SHP77 (cell line): ENCODE measurements around the gene RHBDD2.
"Not testable (repeated sequence)": the region's sequence is repeated elsewhere in the genome, so short reads cannot be mapped to it uniquely, and the experiment has no call there.

ENCODE experiments used
- DNase-seq, 2 experiments: peaks; one replicate each; lab custom pipeline; 2025; lab: John Stamatoyannopoulos, UW

Gene RHBDD2

DNA sequence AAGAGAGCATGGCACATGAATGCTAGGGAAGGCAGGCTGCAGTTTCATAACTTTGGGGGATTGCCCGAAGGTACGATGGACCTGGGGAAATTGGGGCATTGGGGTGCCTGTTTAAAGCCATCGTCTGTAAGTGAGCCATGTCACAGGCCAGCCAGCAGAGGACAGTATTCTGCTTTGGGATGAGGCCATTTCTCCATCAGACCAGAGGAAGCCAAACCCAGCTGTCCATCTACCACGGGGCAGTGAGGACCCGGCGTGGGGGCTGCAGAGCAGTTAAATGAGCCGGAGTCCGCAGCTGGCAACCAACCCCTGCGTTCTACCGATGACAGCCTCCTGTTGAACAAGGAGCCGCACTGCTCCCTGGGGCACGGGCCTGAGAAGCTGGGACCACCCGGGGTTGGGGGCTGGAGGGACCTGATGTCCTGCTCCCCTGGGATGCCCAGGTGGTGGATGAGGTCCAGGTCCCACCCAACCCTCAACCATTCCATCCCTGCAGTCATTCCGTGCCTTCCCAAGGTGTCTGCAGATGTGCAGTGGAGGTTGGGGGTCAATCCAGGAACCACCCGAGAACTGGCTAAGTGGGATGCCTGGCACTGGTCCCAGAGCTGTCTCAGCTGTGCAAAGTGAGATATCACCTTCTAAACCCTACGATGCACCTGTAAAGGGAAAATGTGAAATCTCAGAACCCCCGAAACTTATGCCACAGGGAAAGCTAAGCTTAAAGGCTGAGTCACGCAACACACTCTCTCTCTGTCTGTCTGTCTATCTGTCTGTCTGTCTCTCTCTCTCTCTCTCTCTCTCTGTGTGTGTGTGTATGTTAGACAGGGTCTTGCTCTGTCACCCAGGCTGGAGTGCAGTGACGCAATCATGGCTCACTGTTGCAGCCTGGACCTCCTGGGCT, 12.1 kb upstream of the RHBDD2 start:
- peak; percentile 68 to 82 for DNase-seq

DNA sequence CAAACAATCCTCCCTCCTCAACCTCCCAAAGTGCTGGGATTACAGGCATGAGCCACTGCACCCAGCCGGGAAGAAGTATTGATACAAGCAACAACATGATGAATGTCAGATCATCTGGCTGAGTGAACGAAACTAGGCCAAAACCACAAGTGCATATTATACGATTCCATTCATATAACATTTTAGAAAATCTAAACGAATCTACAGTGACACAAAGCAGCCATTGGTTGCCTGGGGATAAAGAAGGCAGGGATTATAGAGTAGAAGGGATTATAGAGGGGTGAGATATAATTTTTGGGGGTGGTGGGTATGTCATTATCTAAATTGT, 11.5 kb upstream of the RHBDD2 start:
- DNase-seq: no peak

- DNase-seq: no peak
Measured at GRCh38 chr7:75868153-75868552, 10.7 kb upstream of the RHBDD2 start.

DNA sequence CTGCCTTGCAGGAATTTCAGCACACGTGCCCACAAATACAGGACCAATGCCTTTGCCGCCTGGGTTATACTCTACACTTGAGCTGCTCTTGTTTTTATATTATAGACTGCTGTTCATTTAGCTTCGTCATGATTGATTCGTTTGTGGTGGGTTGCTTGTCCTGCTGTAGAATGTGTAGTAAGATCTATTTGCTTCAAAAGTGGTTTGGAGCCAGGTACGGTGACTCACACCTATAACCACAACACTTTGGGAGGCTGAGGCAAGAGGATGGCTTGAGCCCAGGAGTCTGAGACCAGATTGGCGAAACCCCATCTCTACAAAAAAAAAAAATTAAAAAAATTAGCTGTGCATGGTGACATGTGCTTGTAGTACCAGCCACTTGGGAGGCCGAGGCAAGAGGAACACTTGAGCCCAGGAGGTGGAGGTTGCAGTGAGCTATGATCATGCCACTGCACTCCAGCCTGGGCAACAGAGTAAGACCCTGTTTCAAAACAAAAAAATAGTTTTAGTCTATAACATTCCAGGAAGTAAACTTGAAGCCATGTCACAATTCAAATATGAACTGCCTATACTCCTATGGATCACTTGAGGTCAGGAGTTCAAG, 9.0 kb upstream of the RHBDD2 start:
- no peak for DNase-seq

DNA sequence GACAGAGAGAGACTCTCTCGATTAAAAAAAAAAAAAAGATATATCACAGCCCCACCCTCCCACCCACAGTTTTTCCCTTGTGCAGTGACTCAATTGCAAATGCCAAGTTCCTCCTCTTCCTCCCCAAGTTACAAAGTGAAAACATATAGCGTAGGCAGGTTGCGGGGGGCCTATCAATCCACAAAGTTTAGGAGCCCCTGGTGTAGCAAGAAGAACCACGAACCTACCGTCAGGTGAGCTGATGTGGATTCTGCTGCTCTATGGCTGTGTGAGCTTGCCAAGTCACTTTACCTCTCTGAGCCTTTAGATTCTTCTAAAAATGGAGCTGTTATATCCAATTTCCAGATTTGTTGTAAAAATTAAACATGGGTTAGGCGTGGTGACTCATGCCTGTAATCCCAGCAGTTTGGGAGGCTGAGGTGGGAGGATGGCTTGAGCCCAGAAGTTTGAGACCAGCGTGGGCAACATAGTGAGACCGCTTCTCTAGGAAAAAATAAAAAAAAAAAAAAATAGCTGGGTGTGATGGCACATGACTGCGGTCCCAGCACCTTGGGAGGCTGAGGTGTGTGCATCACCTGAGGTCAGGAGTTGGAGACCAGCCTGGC, 8.2 kb upstream of the RHBDD2 start:
- DNase-seq: no peak

DNA sequence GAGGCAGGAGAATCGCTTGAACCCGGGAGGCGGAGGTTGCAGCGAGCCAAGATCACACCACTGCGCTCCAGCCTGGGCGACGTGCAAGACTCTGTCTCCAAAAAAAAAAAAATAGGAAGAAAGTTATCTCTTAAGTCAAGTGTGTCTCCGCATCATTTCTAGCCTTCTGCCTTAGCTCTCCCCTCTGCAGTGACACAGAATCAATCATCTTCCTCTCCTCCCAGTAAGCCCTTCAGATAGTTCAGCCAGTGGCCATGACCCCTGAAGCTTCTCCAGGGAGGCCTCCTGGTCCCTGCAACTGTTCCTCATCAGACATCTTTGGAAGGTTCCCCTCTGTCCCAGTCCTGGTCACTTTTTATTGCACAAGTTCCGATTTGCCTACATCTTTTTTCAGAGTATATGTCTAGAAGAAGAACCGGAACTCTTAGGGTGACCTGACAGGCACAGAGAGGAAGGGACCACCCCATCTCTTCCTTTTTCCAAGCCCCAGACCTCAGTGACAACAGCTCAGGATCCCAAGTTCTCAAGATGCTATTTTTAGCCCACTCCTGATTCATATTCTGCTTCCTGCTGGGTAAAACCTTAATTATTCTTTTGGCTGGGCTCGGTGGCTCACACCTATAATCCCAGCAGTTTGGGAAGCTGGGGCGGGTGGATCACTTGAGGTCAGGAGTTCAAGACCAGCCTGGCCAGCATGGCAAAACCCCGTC, 6.6 kb upstream of the RHBDD2 start:
- DNase-seq: no peak

GRCh38 chr7:75874180-75874579, 4.7 kb upstream of the RHBDD2 start:
- not testable (repeated sequence) for DNase-seq

DNA sequence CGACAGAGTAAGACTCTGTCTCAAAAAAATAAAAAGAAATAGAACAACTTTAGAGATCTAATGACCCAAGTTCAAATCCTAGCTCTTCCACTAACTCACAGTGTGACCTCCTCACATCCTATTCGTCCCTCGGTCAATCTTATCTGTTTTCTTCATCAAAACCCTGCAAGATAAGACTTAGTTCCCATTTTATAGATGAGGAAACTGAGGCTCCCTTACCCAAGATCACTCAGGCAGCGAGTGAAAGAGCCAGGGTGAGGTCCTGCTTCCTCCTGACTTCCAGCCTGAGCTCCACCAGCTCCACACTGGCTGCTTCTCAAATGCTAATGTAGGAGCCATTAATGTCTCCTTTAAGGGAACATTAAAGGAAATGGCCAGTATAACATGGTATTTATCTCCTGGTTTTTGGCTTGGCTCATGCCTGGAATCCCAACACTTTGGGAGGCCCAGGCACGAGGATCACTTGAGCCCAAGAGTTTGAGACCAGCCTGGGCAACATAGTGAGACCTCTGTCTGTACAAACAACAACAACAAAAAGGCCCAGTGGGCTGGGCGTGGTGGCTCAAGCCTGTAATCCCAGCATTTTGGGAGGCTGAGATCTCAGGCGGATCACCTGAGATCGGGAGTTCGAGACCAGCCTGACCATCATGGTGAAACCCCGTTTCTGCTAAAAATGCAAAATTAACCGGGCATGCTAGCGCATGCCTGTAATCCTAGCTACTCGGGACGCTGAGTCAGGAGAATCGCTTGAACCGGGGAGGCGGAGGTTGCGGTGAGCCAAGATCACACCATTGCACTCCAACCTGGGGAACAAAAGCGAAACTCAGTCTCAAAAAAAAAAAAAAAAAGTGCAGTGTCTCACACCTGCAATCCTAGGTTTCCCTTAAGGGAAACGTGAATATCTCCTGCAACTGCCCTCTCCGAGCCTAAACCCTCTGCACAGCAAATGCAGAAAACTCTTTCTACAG, 3.4 kb upstream of the RHBDD2 start:
- DNase-seq: no peak

DNA sequence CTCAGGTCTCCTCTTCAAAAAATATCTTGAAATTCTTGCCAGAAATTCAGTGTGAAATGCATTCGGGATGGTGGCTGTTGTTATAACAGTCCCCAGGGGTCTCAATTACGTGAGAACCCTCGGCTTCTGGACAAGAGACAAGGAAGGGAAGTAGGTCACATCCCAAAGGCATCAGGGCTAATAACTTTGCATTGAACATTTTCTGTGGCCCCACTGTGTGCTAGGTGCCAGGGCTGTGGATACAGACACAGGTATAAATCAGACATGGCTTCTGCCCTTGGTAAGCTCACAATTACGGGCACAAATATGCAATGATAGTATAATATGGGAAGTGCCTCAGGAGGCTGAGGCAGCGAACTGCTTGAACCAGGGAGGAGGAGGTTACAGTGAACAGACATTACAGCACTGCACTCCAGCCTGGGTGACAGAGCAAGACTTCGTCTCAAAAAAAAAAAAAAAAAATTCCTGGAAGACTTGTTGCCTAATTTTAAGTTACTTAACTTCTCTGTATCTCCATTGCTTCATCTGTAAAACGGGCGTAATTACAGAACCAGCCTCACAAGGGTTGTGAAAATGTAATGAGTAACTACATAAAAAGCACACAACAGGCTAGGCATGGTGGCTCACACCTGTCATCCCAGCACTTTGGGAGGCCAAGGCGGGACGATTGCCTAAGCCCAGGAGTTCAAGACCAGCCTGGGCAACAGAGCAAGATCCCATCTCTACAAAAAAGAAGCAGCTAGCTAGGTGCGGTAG, 2.5 kb upstream of the RHBDD2 start:
- no peak for DNase-seq

DNA sequence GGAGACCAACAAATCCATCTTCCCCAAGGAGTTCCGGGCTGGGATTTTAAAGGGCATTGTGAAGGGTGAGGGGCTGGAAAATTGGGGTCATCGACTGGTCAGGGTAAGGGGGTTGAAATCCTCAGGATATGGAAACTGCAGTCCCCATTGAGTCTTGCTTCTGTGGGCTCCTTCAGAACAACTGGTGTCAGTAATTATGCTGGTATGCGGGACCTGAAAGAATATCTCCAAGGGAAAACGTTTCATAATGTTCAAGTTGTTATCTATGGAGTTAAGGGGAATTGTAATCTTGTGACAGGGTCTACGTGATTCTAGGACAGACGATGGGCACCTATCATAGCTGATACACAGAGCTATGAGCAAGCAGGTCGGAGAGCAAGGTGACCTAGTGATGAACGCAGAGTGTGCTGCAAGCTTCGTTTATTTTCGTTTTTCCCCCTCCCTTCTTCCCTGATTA, 494 bp upstream of the RHBDD2 start:
- DNase-seq: peak in 1 of 2 experiments; percentile 42

DNA sequence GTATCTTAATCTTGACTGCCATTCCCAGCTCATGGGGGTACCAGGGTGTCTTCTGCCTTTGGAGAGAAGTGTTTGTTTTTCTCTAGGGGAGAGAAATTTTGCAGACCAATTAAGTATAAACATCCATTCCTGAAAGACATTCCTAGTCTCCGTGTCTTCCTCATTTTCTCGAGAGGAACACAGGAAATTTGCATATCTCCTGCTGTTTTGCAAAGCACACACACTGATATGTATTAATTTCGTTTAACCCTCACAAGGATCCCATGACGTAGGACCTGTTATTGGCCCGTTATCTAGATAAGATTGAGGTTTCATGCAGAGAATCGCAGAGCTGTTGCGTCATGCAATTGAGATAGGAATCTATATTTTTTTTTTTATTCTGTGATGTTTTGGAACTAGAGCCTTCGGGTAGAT, 944 bp downstream of the RHBDD2 start:
- no peak for DNase-seq

GRCh38 chr7:75880242-75880641, 1.4 kb downstream of the RHBDD2 start:
- DNase-seq: no peak

- no peak for DNase-seq
Measured at GRCh38 chr7:75881436-75882095, 2.7 kb downstream of the RHBDD2 start.

DNA sequence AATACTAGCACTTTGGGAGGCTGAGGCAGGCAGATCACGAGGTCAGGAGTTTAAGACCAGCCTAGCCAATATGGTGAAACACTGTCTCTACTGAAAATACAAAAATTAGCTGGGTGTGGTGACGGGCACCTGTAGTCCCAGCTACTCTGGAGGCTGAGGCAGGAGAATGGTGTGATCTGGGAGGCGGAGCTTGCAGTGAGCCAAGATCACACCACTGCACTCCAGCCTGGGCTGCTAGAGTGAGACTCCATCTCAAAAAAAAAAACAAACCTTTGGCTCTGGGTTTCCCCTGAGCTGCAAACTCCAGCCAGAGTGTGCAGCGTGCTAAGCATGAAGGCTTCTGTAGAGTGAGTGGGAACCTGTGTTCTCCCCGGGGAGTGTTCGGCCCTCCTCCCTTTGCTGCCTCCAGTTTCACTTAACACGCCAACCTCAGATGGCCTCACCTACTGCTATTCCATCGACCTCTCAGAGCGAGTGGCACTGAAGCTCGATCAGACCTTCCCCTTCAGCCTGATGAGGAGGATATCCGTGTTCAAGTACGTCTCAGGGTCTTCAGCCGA, 4.5 kb downstream of the RHBDD2 start:
- DNase-seq: not testable (repeated sequence)

DNA sequence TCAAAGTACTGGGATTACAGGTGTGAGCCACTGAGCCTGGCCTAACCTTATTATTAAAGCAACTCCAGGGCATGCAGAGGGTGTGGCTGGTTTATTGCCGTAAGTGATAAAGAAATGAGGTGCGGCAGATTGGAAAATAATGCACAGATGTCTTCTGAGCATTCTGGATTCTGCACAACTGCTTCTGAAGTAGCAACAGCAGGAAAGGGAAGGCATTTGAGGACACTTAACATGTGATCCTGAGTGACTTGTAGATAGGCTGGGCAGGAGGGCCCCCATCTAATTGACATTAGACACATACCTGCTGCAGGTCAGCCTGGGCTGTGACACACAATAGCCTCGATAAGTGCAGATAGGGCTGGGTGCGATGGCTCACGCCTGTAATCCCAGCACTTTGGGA, 5.6 kb downstream of the RHBDD2 start:
- DNase-seq: no peak

GRCh38 chr7:75885036-75885435, 6.2 kb downstream of the RHBDD2 start:
- no peak for DNase-seq

DNA sequence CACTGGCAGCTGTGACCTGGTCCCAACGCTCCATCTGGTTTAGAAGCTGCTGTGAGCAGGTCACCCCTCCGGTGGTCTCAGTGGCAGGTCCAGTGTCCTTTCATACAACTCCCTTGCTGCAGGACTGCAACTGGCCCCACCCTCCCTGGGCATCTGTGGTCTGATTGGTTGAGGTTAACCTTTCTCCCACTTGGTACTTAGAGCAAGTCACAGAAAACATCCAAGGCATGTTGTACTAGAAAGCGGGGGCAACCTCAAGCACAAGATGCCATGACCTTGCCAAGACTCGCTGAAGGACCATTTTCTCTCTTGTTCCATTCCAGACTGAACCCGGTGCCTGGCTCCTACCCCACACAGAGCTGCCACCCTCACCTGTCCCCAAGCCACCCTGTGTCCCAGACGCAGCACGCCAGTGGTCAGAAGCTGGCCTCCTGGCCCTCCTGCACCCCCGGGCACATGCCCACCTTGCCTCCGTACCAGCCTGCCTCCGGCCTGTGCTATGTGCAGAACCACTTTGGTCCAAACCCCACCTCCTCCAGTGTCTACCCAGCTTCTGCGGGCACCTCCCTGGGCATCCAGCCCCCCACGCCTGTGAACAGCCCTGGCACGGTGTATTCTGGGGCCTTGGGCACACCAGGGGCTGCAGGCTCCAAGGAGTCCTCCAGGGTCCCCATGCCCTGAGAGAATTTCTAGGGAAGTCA, 9.0 kb downstream of the RHBDD2 start:
- DNase-seq: no peak

DNA sequence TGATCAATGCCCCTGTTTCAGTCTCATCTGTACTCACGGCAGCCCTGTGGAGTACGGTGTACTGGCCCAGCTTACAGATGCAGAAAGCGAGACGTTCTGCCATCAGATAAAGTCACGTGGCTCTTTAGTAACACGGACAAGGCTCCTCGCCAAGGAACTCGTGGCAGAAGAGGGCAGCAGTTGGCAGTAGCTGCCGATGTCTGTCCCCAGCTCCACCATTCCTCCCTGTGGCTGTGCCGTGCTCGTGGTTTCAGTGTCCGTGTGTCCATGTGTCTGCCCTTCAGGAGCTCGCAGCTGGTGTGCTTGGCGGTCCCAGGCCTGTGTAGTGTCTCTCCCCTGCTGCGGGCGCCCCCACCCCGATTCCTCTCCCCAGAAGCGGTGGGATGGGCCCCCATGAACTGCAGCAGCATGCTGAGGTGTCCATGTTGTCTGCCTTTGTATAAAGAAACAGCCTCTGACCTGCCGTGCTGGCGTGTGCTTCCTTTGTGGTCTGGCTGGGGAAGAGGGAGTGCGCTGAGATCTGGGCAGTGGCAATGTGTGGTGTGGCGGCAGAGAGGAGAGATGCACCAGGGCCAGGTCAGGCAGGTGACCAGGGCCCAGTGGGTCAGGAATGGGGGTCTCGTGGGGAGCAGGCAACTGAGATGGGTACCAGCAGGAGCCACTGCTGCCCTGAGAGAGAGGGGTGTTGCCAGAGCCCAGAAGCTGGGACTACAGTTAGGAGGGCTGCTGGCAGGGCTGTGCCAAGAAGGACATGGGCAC, 9.8 kb downstream of the RHBDD2 start:
- DNase-seq: no peak
